Tibial nerve (tissue), 4 donors: ENCODE results near the gene RBM20.

ENCODE experiments used
- CTCF ChIP-seq, 5 experiments: fragments of 200-600 bp in 3 of 5; fragments of 450-650 bp in 2 of 5; sonication (generic) in 3 of 5; IDR thresholded peaks; one replicate each; pipeline ENCODE4 v1.5.1; 2016 to 2019; ENCODE audit warnings: antibody characterized with exemption in 5 of 5, mild to moderate bottlenecking in 3 of 5, moderate library complexity in 2 of 5
- EP300 ChIP-seq, 2 donors: sonication (generic); formaldehyde crosslinking; IDR thresholded peaks; one replicate each; pipeline ENCODE4 v1.6.1; 2017; ENCODE audit warnings: antibody characterized with exemption in 2 of 2, mild to moderate bottlenecking in 1 of 2
- POLR2A ChIP-seq, 2 donors: fragments of 450-650 bp; IDR thresholded peaks; one replicate each; pipeline ENCODE4 v1.6.1; 2017; ENCODE audit warnings: antibody characterized with exemption in 2 of 2, mild to moderate bottlenecking in 2 of 2, moderate library complexity in 2 of 2

GRCh38 chr10:110859206-110859972 is 215.3 kb downstream of the RBM20 start:
- TF ChIP-seq CTCF (IDR thresholded peaks at IDR 0.05) (no peak), POLR2A (IDR thresholded peaks at IDR 0.05) (no peak), EP300 (IDR thresholded peaks at IDR 0.05) (no peak)
